Measurements from ENCODE around the gene MEIS2.

DNA sequence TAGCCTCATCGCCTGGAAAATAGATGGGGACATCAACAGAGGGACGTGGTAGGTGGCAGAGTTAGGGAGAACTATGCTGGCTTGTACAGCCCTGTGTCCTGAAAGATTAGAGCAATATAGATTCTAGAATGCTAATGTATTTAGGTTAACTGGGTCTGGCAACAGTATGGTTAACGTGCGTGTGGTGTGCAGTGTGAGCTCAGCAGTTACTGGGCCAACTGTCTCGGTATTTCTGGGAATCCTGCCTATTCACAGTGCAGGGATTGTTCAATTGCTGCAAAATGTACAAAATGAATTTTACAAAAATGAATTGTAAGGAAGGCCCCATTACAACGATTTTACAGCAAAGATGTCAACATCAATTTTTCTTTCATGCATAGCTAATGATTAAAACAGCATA, 20.6 kb downstream of the MEIS2 start:
- TF ChIP-seq POLR2A (IDR thresholded peaks at IDR 0.05; ENCODE audit: low read depth, low read length), result no peak
- TF ChIP-seq TAF1 (IDR thresholded peaks at IDR 0.05; ENCODE audit: borderline replicate concordance, low read depth, low read length), result no peak
- TF ChIP-seq POLR2AphosphoS5 (IDR thresholded peaks at IDR 0.05; ENCODE audit: low read depth, low read length), result no peak

All from GM12892 (cell line).